OCI-LY7 (cell line): ENCODE results near the gene AZGP1. TPM values are rescaled to one million over a fixed set of nuclear protein-coding genes. Genes with fewer than 3 reads are reported as not detected.
A peak's percentile ranks its signal among the peaks of the same experiment; 100 is the strongest.

Experiments
- BruUV-seq: library from RNA; stranded (reverse); fragments of 400-500 nt; replicated peaks from 2 replicates; lab custom pipeline; 2021; lab: Mats Ljungman, UMichigan
- CTCF ChIA-PET: fragments of 300-600 bp; sonication (Branson Sonifier 250); formaldehyde crosslinking; loops from one replicate; lab custom pipeline; 2022; ENCODE audit warnings: antibody characterized with exemption; ENCODE audit not compliant: unreplicated experiment; lab: Charles Lee
- POLR2A ChIA-PET: fragments of 300-600 bp; sonication (Branson Sonifier 250); formaldehyde crosslinking; loops from one replicate; lab custom pipeline; 2022; ENCODE audit warnings: antibody characterized with exemption; lab: Charles Lee
- DNase-seq: peaks from one replicate; pipeline ENCODE4 v3.0.0-alpha.2; 2015; ENCODE audit warnings: low spot score
- H2AFZ ChIP-seq: fragments of 200-600 bp; sonication (generic), shearing (Covaris generic); 2 replicates; pipeline ENCODE4 v1.6.1; 2014; ENCODE audit warnings: mild to moderate bottlenecking, antibody characterized with exemption, low read length, moderate library complexity
- H3K27ac ChIP-seq: fragments of 200-600 bp; sonication (generic); 2 replicates; pipeline ENCODE4 v1.5.1; 2014; ENCODE audit warnings: mixed run types, low read depth, mild to moderate bottlenecking, moderate library complexity, low read length, inconsistent platforms; ENCODE audit not compliant: poor library complexity, severe bottlenecking
- H3K36me3 ChIP-seq: fragments of 200-600 bp; sonication (generic); 2 replicates; pipeline ENCODE4 v1.6.1; 2014; ENCODE audit warnings: mild to moderate bottlenecking, antibody characterized with exemption, low read length, moderate library complexity, mixed read lengths; ENCODE audit not compliant: insufficient read depth
- H3K4me1 ChIP-seq: fragments of 200-600 bp; sonication (generic); 2 replicates; pipeline ENCODE4 v1.5.1; 2014; ENCODE audit warnings: mild to moderate bottlenecking, low read length; ENCODE audit not compliant: insufficient read depth, poor library complexity, severe bottlenecking
- H3K4me2 ChIP-seq: fragments of 200-600 bp; sonication (generic); 2 replicates; pipeline ENCODE4 v1.6.1; 2014; ENCODE audit warnings: mild to moderate bottlenecking, low read length
- H3K4me3 ChIP-seq: fragments of 200-600 bp; sonication (generic); 2 replicates; pipeline ENCODE4 v1.5.1; 2014; ENCODE audit warnings: mild to moderate bottlenecking, low read depth, low read length; ENCODE audit not compliant: poor library complexity, severe bottlenecking
- H3K79me2 ChIP-seq: fragments of 200-600 bp; sonication (generic); 2 replicates; pipeline ENCODE4 v1.6.1; 2016; ENCODE audit warnings: low read depth, mild to moderate bottlenecking, low read length, moderate library complexity, mixed read lengths; ENCODE audit not compliant: insufficient read depth
- H3K9me2 ChIP-seq: fragments of 200-600 bp; sonication (generic); 2 replicates; pipeline ENCODE4 v1.6.1; 2016; ENCODE audit warnings: mild to moderate bottlenecking, low read length, mixed read lengths; ENCODE audit not compliant: insufficient read depth
- H3K9me3 ChIP-seq: fragments of 200-600 bp; sonication (generic); 2 replicates; pipeline ENCODE4 v1.6.1; 2014; ENCODE audit warnings: mild to moderate bottlenecking, mixed run types, low read length, mixed read lengths
- H4K20me1 ChIP-seq: fragments of 200-600 bp; sonication (generic); 2 replicates; pipeline ENCODE4 v1.6.1; 2014; ENCODE audit warnings: mild to moderate bottlenecking, antibody characterized with exemption, low read length, moderate library complexity, mixed read lengths; ENCODE audit not compliant: insufficient read depth
- EZH2phosphoT487 ChIP-seq: fragments of 200-600 bp; sonication (generic); IDR thresholded peaks from 2 replicates; pipeline ENCODE4 v1.6.1; 2018; ENCODE audit warnings: low read depth, borderline replicate concordance, mild to moderate bottlenecking, mixed run types, antibody characterized with exemption, low read length, moderate library complexity, mixed read lengths
- intact Hi-C: fragments of 100-400 bp; cut with micrococcal nuclease; formaldehyde crosslinking; loops from one replicate; pipeline ENCODE4 v1.10.0; 2022; ENCODE audit not compliant: unreplicated experiment
- total RNA-seq, 2 experiments: library from RNA; depleted of rRNA in 1 of 2; stranded (reverse); fragments of >200 nt in 1 of 2; shearing (Covaris generic) in 1 of 2; gene quantifications; 2 replicates each; pipeline ENCODE4 v1.2.3, GENCODE V29; 2014 to 2022
- TF ChIP-seq, protein P1 (sequence below): fragments of 200-600 bp; sonication (generic); conservative IDR thresholded peaks from 2 replicates; pipeline ENCODE4 v1.5.1; 2014; ENCODE audit warnings: mild to moderate bottlenecking, antibody characterized with exemption, low read length, moderate library complexity, mixed read lengths

Gene AZGP1
- total RNA-seq, 2 experiments from 2014 or later: 0.60 to 0.89 TPM

DNA sequence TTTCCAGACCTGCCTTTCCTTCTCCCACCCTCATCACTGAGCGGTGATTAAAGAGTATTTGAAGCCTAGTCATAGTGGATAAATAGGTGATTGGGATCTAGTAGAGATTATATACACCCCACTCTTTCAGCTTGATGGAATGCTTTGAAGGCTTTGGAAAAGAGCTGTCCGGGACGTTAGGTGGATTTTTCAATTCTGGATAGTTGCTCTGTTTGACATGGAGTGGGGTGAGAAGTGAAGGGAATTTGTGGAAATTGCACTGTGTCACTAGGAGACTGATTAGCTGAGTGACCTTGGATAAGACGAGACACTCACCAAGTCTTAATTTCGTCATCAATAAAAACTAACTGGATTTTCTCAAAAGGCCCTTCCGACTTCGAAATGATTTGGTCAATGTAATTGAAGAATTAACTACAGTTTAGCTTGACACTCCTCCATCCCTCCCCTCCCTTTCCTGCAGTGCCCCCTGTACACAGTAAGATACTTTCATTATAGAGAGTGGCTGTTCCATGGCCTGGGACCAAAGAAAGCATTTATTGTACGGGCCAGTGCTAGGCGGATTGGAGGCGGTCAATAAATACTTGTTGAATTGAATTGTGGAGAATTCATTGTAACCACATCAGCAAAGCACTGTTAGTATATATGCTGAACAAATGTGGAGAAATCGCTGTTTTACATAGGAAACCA is 40.5 kb upstream of the AZGP1 start:
- Histone ChIP-seq H4K20me1 (peaks cover 14% of the 10 kb centered on the region; the same call in 1 of the 2 replicates), H3K9me2 (no peaks in the 10 kb centered on the region), H3K36me3 (peaks cover 6% of the 10 kb centered on the region; the same call in 1 of the 2 replicates), H3K4me3 (peak overlapping the region; percentile 100), H3K27ac (peak overlapping the region; percentile 15), H3K4me1 (peaks cover 20% of the 10 kb centered on the region), H3K9me3 (no peaks in the 10 kb centered on the region), H3K79me2 (peaks cover 30% of the 10 kb centered on the region), H2AFZ (peak overlapping the region; percentile 33; the same call in 1 of the 2 replicates), H3K4me2 (peak overlapping the region; percentile 99)
- ChIA-PET CTCF (interaction anchor here (0.6 kb wide), 1 partner anchor 204 kb away, joined by 3 read pairs; no protein-coding TSS in a partner anchor), POLR2A (interaction anchor here (0.9 to 1.4 kb wide), 3 partner anchors 33 to 98 kb away, joined by 3 to 4 read pairs (median 3); partner anchors contain the start of gene ZSCAN21)
- no peak for DNase-seq
- intact Hi-C loops: loop anchor here (1.0 kb wide), 1 partner anchor 37 kb away; no protein-coding TSS in a partner anchor
- TSS peak; percentile 84 for BruUV-seq
- no peak for TF ChIP-seq EZH2phosphoT487
- TF ChIP-seq, protein P1, sequence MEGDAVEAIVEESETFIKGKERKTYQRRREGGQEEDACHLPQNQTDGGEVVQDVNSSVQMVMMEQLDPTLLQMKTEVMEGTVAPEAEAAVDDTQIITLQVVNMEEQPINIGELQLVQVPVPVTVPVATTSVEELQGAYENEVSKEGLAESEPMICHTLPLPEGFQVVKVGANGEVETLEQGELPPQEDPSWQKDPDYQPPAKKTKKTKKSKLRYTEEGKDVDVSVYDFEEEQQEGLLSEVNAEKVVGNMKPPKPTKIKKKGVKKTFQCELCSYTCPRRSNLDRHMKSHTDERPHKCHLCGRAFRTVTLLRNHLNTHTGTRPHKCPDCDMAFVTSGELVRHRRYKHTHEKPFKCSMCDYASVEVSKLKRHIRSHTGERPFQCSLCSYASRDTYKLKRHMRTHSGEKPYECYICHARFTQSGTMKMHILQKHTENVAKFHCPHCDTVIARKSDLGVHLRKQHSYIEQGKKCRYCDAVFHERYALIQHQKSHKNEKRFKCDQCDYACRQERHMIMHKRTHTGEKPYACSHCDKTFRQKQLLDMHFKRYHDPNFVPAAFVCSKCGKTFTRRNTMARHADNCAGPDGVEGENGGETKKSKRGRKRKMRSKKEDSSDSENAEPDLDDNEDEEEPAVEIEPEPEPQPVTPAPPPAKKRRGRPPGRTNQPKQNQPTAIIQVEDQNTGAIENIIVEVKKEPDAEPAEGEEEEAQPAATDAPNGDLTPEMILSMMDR: 0 out of 2 replicates have a peak, but pooled peaks have one; percentile 15

DNA sequence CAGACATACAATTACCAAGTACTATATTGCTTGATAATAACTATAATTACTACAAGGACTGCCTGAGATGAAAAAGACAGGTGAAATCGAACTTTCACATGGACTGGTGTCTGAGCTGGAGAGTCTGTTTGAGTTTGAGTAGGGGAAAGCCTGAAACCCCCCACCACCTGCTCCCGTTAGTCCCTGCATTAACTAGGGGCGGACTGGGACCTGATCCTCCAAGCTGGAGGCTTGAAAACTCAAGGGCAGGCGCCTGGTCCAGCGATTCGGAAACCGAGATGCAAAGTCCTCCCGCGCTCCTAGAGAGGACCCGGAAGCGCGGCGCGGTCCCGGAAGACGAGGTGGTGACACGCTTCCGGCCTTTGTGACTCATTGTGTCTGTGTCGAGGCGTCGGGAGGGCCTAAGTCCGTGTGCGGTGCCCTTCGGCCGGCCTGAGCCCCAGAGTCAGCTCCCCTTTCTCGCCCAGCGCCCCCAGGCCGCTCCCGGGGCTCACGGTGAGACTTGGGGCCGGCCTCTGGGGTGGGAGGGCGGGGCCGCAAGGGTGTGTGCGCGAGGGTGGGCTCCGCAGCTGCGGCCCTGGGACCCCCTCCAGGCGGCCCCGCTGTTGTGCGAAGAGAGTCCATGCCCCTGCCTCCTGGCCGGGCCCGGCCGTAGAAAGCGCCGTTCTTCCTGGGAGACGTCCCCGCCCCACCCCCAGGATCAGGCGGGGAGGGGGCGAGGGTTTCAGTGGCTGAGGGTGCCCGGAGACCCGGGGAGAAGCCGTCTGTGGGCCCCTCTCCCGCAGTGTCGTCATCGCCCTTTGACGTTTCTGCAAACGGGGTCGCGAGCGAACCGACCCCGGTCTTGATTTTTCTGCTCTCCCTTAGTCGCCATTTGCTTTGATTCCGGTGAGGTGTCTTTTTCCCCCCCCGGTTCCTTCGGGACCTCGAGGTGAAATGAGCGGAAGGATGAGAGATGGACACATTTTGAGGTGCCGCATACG is 39.7 kb upstream of the AZGP1 start, which contains the start of gene ZKSCAN1:
ZKSCAN1 (plus strand) TSS at position 365 of the 983 bp plus-strand sequence. CDS start 7,911 bp downstream, outside the sequence.
- Histone ChIP-seq H3K4me1 (peaks cover 20% of the 10 kb centered on the region), H3K4me2 (peak within 1 kb of the TSS; percentile 99), H3K9me2 (no peaks in the 10 kb centered on the region), H3K79me2 (peaks cover 27% of the 10 kb centered on the region), H4K20me1 (peaks cover 14% of the 10 kb centered on the region; the same call in 1 of the 2 replicates), H3K4me3 (peak within 1 kb of the TSS; percentile 100), H3K9me3 (no peaks in the 10 kb centered on the region), H2AFZ (peak within 1 kb of the TSS; percentile 99), H3K27ac (peak within 1 kb of the TSS; percentile 22), H3K36me3 (peaks cover 6% of the 10 kb centered on the region; the same call in 1 of the 2 replicates)
- ChIA-PET POLR2A (interaction anchor here (0.5 to 1.2 kb wide), 14 partner anchors 11 to 1044 kb away, joined by 3 to 9 read pairs (median 4); partner anchors contain the start of genes TRIM4 and ZSCAN21), CTCF (interaction anchor here (0.9 kb wide), 1 partner anchor 24 kb away, joined by 4 read pairs; no protein-coding TSS in a partner anchor)
- no TSS peak for BruUV-seq
- TF ChIP-seq, protein P1: no peak
- no peak for TF ChIP-seq EZH2phosphoT487
- peak; percentile 95 for DNase-seq
- intact Hi-C loops: loop anchor here (1.0 to 2.0 kb wide), 2 partner anchors 33 to 36 kb away; partner anchors contain the start of gene ZSCAN21
